SK-N-SH (cell line): ENCODE data around the gene POLR2C. TPM values are rescaled to one million over a fixed set of nuclear protein-coding genes. Genes with fewer than 3 reads are reported as not detected.

Experiments
- CTCF ChIA-PET: fragments of 300-600, 350-600 bp; formaldehyde crosslinking; extraction: SDS; loops from one replicate; lab custom pipeline; 2021; lab: Yijun Ruan, JAX
- POLR2A ChIA-PET: fragments of 350-600 bp; sonication (Branson Sonifier 250); formaldehyde crosslinking; extraction: SDS; loops from one replicate; lab custom pipeline; 2020; ENCODE audit warnings: antibody characterized with exemption, inconsistent platforms; lab: Yijun Ruan, JAX
- DNase-seq: peaks from one replicate; pipeline ENCODE4 v3.0.0; 2012
- H2AFZ ChIP-seq: fragments of 200-600 bp; sonication (generic); 2 replicates; pipeline ENCODE4 v1.8.1; 2016; ENCODE audit warnings: antibody characterized with exemption, mild to moderate bottlenecking, low read depth
- H3F3A ChIP-seq: fragments of 200-600 bp; sonication (generic); replicated peaks from 2 replicates; pipeline ENCODE3; 2016; ENCODE audit warnings: antibody characterized with exemption, mild to moderate bottlenecking; ENCODE audit not compliant: insufficient read depth
- H3K27ac ChIP-seq, 2 experiments: fragments of 200-500 bp in 1 of 2; fragments of 200-600 bp in 1 of 2; sonication (Bioruptor generic) in 1 of 2; sonication (generic), shearing (Covaris generic) in 1 of 2; 2 replicates each; pipeline versions ENCODE4 v1.5.1 to v1.6.1; 2014 to 2016; ENCODE audit warnings: low read depth in 2 of 2, inconsistent platforms in 1 of 2, low read length in 1 of 2, mild to moderate bottlenecking in 1 of 2, mixed read lengths in 1 of 2
- H3K27me3 ChIP-seq: fragments of 200-600 bp; sonication (generic), shearing (Covaris generic); 2 replicates; pipeline ENCODE4 v1.6.1; 2016; ENCODE audit warnings: mixed run types; ENCODE audit not compliant: insufficient read depth
- H3K36me3 ChIP-seq, 2 experiments: fragments of 200-500 bp in 1 of 2; fragments of 200-600 bp in 1 of 2; sonication (Bioruptor generic) in 1 of 2; sonication (generic) in 1 of 2; replicated peaks in 1 of 2; 2 replicates each; pipeline versions ENCODE3 to v1.5.1; 2014 to 2016; ENCODE audit warnings: low read length in 1 of 2, mild to moderate bottlenecking in 1 of 2; ENCODE audit not compliant: insufficient read depth in 2 of 2, control insufficient read depth in 1 of 2
- H3K4me1 ChIP-seq, 2 experiments: fragments of 200-500 bp in 1 of 2; fragments of 200-600 bp in 1 of 2; sonication (Bioruptor generic) in 1 of 2; sonication (generic), shearing (Covaris generic) in 1 of 2; 2 replicates each; pipeline versions ENCODE4 v1.5.1 to v1.6.1; 2014 to 2016; ENCODE audit warnings: low read depth in 1 of 2, low read length in 1 of 2, mixed run types in 1 of 2; ENCODE audit not compliant: insufficient read depth in 2 of 2, control insufficient read depth in 1 of 2
- H3K4me2 ChIP-seq: fragments of 200-600 bp; sonication (generic), shearing (Covaris generic); 2 replicates; pipeline ENCODE4 v1.6.1; 2017; ENCODE audit warnings: mixed run types
- H3K4me3 ChIP-seq, 2 experiments: fragments of 200-500 bp in 1 of 2; fragments of 200-600 bp in 1 of 2; sonication (Bioruptor generic) in 1 of 2; sonication (generic), shearing (Covaris generic) in 1 of 2; 2 replicates each; pipeline versions ENCODE4 v1.5.1 to v1.8.1; 2014 to 2016; ENCODE audit warnings: low read depth in 2 of 2, inconsistent platforms in 1 of 2, low read length in 1 of 2, mild to moderate bottlenecking in 1 of 2, mixed read lengths in 1 of 2, moderate library complexity in 1 of 2
- H3K79me2 ChIP-seq: fragments of 200-600 bp; sonication (generic); 2 replicates; pipeline ENCODE4 v1.8.1; 2017; ENCODE audit warnings: mild to moderate bottlenecking; ENCODE audit not compliant: insufficient read depth
- H3K9ac ChIP-seq: fragments of 200-600 bp; sonication (generic); 2 replicates; pipeline ENCODE4 v1.6.1; 2017; ENCODE audit warnings: mixed run types
- H3K9me2 ChIP-seq: fragments of 200-600 bp; sonication (generic); 2 replicates; pipeline ENCODE4 v1.6.1; 2017; ENCODE audit warnings: mixed run types
- H3K9me3 ChIP-seq: fragments of 200-600 bp; sonication (generic); 2 replicates; pipeline ENCODE4 v1.6.1; 2017; ENCODE audit warnings: mixed run types, mild to moderate bottlenecking, moderate library complexity
- H4K20me1 ChIP-seq: fragments of 200-600 bp; sonication (generic); 2 replicates; pipeline ENCODE4 v1.6.1; 2017; ENCODE audit warnings: mild to moderate bottlenecking, mixed run types; ENCODE audit not compliant: insufficient read depth
- CHD2 ChIP-seq: fragments of 150-350 bp; IDR thresholded peaks from 2 replicates; pipeline ENCODE4 v1.6.1; 2018; ENCODE audit warnings: low read length; ENCODE audit not compliant: partially characterized antibody
- ELF1 ChIP-seq: IDR thresholded peaks from 2 replicates; pipeline ENCODE4 v1.4.0; 2012
- EP300 ChIP-seq, 2 experiments: IDR thresholded peaks; 2 replicates each; pipeline versions ENCODE4 v1.4.0 to v1.6.1; 2012; ENCODE audit warnings: borderline replicate concordance in 1 of 2, low read depth in 1 of 2, low read length in 1 of 2
- EZH2phosphoT487 ChIP-seq: fragments of 200-600 bp; sonication (generic); IDR thresholded peaks from 2 replicates; pipeline ENCODE4 v1.6.1; 2017; ENCODE audit warnings: low read depth, mixed run types, mild to moderate bottlenecking, antibody characterized with exemption, moderate library complexity, borderline replicate concordance
- FOSL2 ChIP-seq: IDR thresholded peaks from 2 replicates; pipeline ENCODE4 v1.4.0; 2012; ENCODE audit warnings: low read depth, mild to moderate bottlenecking, moderate library complexity, borderline replicate concordance
- GATA2 ChIP-seq: sonication (generic); formaldehyde crosslinking; IDR thresholded peaks from 2 replicates; pipeline ENCODE4 v1.5.0; 2020; ENCODE audit warnings: mild to moderate bottlenecking, missing genetic modification reagents
- IRF3 ChIP-seq: fragments of 150-350 bp; IDR thresholded peaks from 2 replicates; pipeline ENCODE4 v1.6.1; 2016; ENCODE audit warnings: mild to moderate bottlenecking, low read depth, low read length
- MEF2A ChIP-seq: IDR thresholded peaks from 2 replicates; pipeline ENCODE4 v1.4.0; 2012; ENCODE audit warnings: low read depth, borderline replicate concordance
- MXI1 ChIP-seq: IDR thresholded peaks from 2 replicates; pipeline ENCODE4 v1.6.1; 2012; ENCODE audit warnings: mild to moderate bottlenecking, low read depth, low read length, improper control_type of control experiment
- NRF1 ChIP-seq: IDR thresholded peaks from 2 replicates; pipeline ENCODE4 v1.6.1; 2012; ENCODE audit warnings: low read depth, mild to moderate bottlenecking, low read length
- RAD21 ChIP-seq: IDR thresholded peaks from 2 replicates; pipeline ENCODE4 v1.6.1; 2012; ENCODE audit warnings: mild to moderate bottlenecking, low read length
- RCOR1 ChIP-seq: fragments of 150-350 bp; IDR thresholded peaks from 2 replicates; pipeline ENCODE4 v1.6.1; 2017; ENCODE audit warnings: antibody characterized with exemption, low read length
- RFX5 ChIP-seq: IDR thresholded peaks from 2 replicates; pipeline ENCODE4 v1.6.1; 2012; ENCODE audit warnings: mild to moderate bottlenecking, improper control_type of control experiment, low read length
- RXRA ChIP-seq: IDR thresholded peaks from 2 replicates; pipeline ENCODE4 v1.4.0; 2012; ENCODE audit warnings: low read depth, mild to moderate bottlenecking, borderline replicate concordance
- TAF1 ChIP-seq: IDR thresholded peaks from 2 replicates; pipeline ENCODE4 v1.6.1; 2012; ENCODE audit warnings: low read depth, mild to moderate bottlenecking, low read length, moderate library complexity, borderline replicate concordance
- TCF12 ChIP-seq: IDR thresholded peaks from 2 replicates; pipeline ENCODE4 v1.4.0; 2012
- TEAD4 ChIP-seq: IDR thresholded peaks from 2 replicates; pipeline ENCODE4 v1.4.0; 2012; ENCODE audit warnings: mild to moderate bottlenecking, borderline replicate concordance; ENCODE audit not compliant: insufficient read depth
- USF1 ChIP-seq: IDR thresholded peaks from 2 replicates; pipeline ENCODE4 v1.4.0; 2012; ENCODE audit warnings: low read depth, borderline replicate concordance
- YY1 ChIP-seq: IDR thresholded peaks from 2 replicates; pipeline ENCODE4 v1.4.0; 2012; ENCODE audit warnings: low read depth, mild to moderate bottlenecking
- ZBTB33 ChIP-seq: IDR thresholded peaks from 2 replicates; pipeline ENCODE4 v1.4.0; 2012; ENCODE audit warnings: low read depth, borderline replicate concordance
- WGBS: methylation state at CpG from one replicate; pipeline ENCODE4 v1.1.6; 2017; ENCODE audit warnings: low lambda C conversion rate; 5-methylcytosine and 5-hydroxymethylcytosine counted together
- polyA plus RNA-seq, 3 experiments: library from polyadenylated mRNA; depleted of rRNA; stranded (reverse); fragments of >200 nt; gene quantifications; 2 replicates each; pipeline ENCODE4 v1.2.3, GENCODE V29; 2012
- TF ChIP-seq, protein P1 (sequence below): IDR thresholded peaks from 2 replicates; pipeline ENCODE4 v1.6.1; 2012; ENCODE audit warnings: mild to moderate bottlenecking, low read depth, low read length, moderate library complexity

The POLR2C gene
- polyA plus RNA-seq, 1 of the 3 experiments (the other 2 are of a cell fraction): 160 TPM

DNA sequence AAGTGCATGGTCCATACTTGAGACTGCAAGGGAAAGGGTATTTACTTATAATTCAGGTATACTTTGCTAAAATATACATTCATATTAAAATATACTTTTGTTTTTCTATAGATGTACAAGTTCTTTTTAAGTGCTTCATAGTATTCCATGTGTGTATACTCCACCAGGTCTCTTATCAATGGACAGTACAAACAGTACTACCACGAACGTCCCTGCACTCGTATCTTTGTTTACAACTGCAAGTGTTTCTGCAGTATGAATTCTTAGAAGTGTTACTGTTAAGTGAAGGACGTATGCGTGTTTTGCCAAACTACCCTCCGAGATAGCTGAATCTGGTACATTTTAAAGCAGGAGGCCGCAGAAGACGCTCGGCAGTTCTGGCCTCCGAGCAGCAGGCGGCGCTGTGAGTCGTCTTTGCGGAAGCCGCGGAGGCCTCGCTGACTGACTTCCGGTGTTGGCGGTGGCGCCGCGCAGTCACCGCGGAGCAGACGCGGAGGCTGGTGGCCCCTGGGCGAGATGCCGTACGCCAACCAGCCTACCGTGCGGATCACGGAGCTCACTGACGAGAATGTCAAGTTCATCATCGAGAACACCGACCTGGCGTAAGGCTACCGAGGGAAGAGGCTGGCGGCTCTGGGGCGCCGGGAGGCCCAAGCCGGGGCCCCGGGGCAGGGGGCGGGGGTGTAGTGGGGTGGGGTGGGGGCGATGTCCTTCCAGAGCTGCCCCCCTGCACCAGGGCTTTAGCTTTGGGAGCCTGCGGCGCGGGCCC, at the start of gene POLR2C (continued):
- TF ChIP-seq ZBTB33 (peak; percentile 73; the same call in 1 of the 2 replicates), EP300 (IDR thresholded peaks at IDR 0.05; ENCODE audit: borderline replicate concordance in 1 of 2, low read depth in 1 of 2, low read length in 1 of 2) (no peak; a peak in 1 of 4 replicates), TCF12 (no peak), NRF1 (no peak), RCOR1 (peak; percentile 50), MXI1 (no peak; the same call in 1 of the 2 replicates), CHD2 (peak; percentile 91), IRF3 (no peak), USF1 (no peak), ELF1 (peak; percentile 93)

DNA sequence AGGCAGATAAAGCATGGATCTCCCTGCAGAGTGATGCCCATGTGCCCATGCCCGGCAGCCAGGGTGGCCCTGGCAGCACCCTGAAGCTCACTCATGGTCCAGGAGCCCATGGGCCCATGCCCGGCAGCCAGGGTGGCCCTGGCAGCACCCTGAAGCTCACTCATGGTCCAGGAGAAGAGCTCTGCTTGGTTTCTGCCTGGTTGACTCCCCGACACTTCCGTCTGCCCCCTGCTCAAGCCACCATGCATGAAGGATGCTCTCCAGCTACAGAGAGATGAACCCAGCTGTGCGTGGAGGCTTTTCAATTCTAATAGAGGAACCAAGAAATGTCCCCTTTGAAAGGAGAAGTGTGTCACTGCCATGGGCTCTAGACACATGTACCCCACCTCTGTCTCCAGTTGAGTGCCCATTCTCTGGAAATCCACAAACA, 49.2 kb upstream of the POLR2C start:
- H3K9me2 ChIP-seq: no peaks in the 10 kb centered on the region
- H3F3A ChIP-seq: peaks cover 4% of the 10 kb centered on the region
- H3K36me3 ChIP-seq: no peaks in the 10 kb centered on the region
- ChIA-PET POLR2A (interaction anchor here (0.6 kb wide), 3 partner anchors 12 to 132 kb away, joined by 3 to 4 read pairs (median 3); no protein-coding TSS in a partner anchor), CTCF (interaction anchor here (1.4 to 17.3 kb wide), 5 partner anchors 9 to 112 kb away, joined by 3 to 544 read pairs (median 5); no protein-coding TSS in a partner anchor)
- no peak overlapping the region for H3K27ac ChIP-seq
- H3K9me3 ChIP-seq: no peaks in the 10 kb centered on the region
- whole genome bisulfite sequencing: 97% methylated on average over 3 of the region's 5 CpGs
- H3K4me2 ChIP-seq: no peak overlapping the region
- H3K9ac ChIP-seq: no peak overlapping the region
- H2AFZ ChIP-seq: no peak overlapping the region
- H3K4me1 ChIP-seq: peaks cover 0 to 37% of the 10 kb centered on the region in 2 experiments; a peak in 1 of 4 replicates
- H3K79me2 ChIP-seq: no peaks in the 10 kb centered on the region
- no peaks in the 10 kb centered on the region for H4K20me1 ChIP-seq
- DNase-seq: no peak
- H3K4me3 ChIP-seq: no peak overlapping the region
- no peaks in the 10 kb centered on the region for H3K27me3 ChIP-seq
- TF ChIP-seq NRF1 (no peak), RXRA (no peak), EZH2phosphoT487 (no peak), EP300 (IDR thresholded peaks at IDR 0.05; ENCODE audit: borderline replicate concordance in 1 of 2, low read depth in 1 of 2, low read length in 1 of 2) (no peak), RCOR1 (no peak), RFX5 (no peak), TAF1 (no peak), ELF1 (no peak), CHD2 (no peak), MEF2A (no peak), FOSL2 (no peak), TEAD4 (no peak), YY1 (no peak), GATA2 (CRISPR knock-in tag) (no peak), USF1 (no peak), RAD21 (no peak)
- TF ChIP-seq, protein P1, sequence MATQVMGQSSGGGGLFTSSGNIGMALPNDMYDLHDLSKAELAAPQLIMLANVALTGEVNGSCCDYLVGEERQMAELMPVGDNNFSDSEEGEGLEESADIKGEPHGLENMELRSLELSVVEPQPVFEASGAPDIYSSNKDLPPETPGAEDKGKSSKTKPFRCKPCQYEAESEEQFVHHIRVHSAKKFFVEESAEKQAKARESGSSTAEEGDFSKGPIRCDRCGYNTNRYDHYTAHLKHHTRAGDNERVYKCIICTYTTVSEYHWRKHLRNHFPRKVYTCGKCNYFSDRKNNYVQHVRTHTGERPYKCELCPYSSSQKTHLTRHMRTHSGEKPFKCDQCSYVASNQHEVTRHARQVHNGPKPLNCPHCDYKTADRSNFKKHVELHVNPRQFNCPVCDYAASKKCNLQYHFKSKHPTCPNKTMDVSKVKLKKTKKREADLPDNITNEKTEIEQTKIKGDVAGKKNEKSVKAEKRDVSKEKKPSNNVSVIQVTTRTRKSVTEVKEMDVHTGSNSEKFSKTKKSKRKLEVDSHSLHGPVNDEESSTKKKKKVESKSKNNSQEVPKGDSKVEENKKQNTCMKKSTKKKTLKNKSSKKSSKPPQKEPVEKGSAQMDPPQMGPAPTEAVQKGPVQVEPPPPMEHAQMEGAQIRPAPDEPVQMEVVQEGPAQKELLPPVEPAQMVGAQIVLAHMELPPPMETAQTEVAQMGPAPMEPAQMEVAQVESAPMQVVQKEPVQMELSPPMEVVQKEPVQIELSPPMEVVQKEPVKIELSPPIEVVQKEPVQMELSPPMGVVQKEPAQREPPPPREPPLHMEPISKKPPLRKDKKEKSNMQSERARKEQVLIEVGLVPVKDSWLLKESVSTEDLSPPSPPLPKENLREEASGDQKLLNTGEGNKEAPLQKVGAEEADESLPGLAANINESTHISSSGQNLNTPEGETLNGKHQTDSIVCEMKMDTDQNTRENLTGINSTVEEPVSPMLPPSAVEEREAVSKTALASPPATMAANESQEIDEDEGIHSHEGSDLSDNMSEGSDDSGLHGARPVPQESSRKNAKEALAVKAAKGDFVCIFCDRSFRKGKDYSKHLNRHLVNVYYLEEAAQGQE: no peak
